Keratinocyte (primary cell): ENCODE measurements around the gene RAMACL. TPM values are rescaled to one million over a fixed set of nuclear protein-coding genes. Genes with fewer than 3 reads are reported as not detected.
"Not testable (repeated sequence)": the region's sequence is repeated elsewhere in the genome, so short reads cannot be mapped to it uniquely, and the experiment has no call there.

ENCODE experiments used
- DNase-seq: peaks from one replicate; pipeline ENCODE4 v3.0.0-alpha.2; 2011; ENCODE audit warnings: low read depth, missing footprints, low spot score
- FAIRE-seq: peaks from 2 replicates; lab custom pipeline; 2011; peaks lifted over from hg19 to GRCh38; lab: Jason Lieb, UNC
- H2AFZ ChIP-seq: 2 replicates; pipeline ENCODE4 v1.6.0; 2012; ENCODE audit warnings: low read length, control low read depth, inconsistent platforms; ENCODE audit not compliant: control insufficient read depth
- H3K27ac ChIP-seq: 2 replicates; pipeline ENCODE4 v1.5.1; 2011; ENCODE audit warnings: low read length; ENCODE audit not compliant: control insufficient read depth, insufficient read depth
- H3K27me3 ChIP-seq: 3 replicates; pipeline ENCODE4 v1.6.0; 2011; ENCODE audit warnings: low read length; ENCODE audit not compliant: control insufficient read depth, insufficient read depth; ENCODE audit errors: extremely low read depth
- H3K36me3 ChIP-seq, 2 experiments: 2 replicates in 1 of 2; 3 replicates in 1 of 2; pipeline ENCODE4 v1.5.1; 2011; ENCODE audit warnings: low read length in 2 of 2, mild to moderate bottlenecking in 1 of 2; ENCODE audit not compliant: control insufficient read depth in 2 of 2, insufficient read depth in 2 of 2; ENCODE audit errors: extremely low read depth in 1 of 2
- H3K4me1 ChIP-seq: 3 replicates; pipeline ENCODE4 v1.5.1; 2011; ENCODE audit warnings: low read length; ENCODE audit not compliant: control insufficient read depth, insufficient read depth; ENCODE audit errors: extremely low read depth
- H3K4me2 ChIP-seq: 3 replicates; pipeline ENCODE4 v1.6.0; 2011; ENCODE audit warnings: low read depth, low read length; ENCODE audit not compliant: control insufficient read depth, insufficient read depth; ENCODE audit errors: extremely low read depth
- H3K4me3 ChIP-seq, 3 experiments: fragments of 200-600 bp in 1 of 3; sonication (generic) in 1 of 3; 2 replicates in 2 of 3; 3 replicates in 1 of 3; pipeline ENCODE4 v1.5.1; 2011 to 2016; ENCODE audit warnings: low read length in 3 of 3, mild to moderate bottlenecking in 3 of 3, control low read depth in 2 of 3, inconsistent platforms in 1 of 3, low read depth in 1 of 3, mixed read lengths in 1 of 3, mixed run types in 1 of 3, moderate library complexity in 1 of 3; ENCODE audit not compliant: control insufficient read depth in 2 of 3, insufficient read depth in 2 of 3; ENCODE audit errors: extremely low read depth in 1 of 3
- H3K79me2 ChIP-seq: 2 replicates; pipeline ENCODE4 v1.6.0; 2012; ENCODE audit warnings: low read length; ENCODE audit not compliant: control insufficient read depth, insufficient read depth
- H3K9ac ChIP-seq: 3 replicates; pipeline ENCODE4 v1.6.0; 2011; ENCODE audit warnings: low read length; ENCODE audit not compliant: control insufficient read depth, insufficient read depth; ENCODE audit errors: extremely low read depth
- H3K9me1 ChIP-seq: 3 replicates; pipeline ENCODE4 v1.6.0; 2011; ENCODE audit warnings: low read length; ENCODE audit not compliant: control insufficient read depth, insufficient read depth; ENCODE audit errors: extremely low read depth
- H3K9me3 ChIP-seq: 2 replicates; pipeline ENCODE4 v1.5.1; 2012; ENCODE audit warnings: low read depth, low read length; ENCODE audit not compliant: control insufficient read depth
- H4K20me1 ChIP-seq: 3 replicates; pipeline ENCODE4 v1.6.0; 2011; ENCODE audit warnings: low read length; ENCODE audit not compliant: control insufficient read depth, insufficient read depth; ENCODE audit errors: extremely low read depth
- CTCF ChIP-seq, 3 experiments: IDR thresholded peaks in 1 of 3; conservative IDR thresholded peaks in 1 of 3; optimal IDR thresholded peaks in 1 of 3; 2 replicates in 2 of 3; 3 replicates in 1 of 3; pipeline versions ENCODE3 to v1.5.1; 2011; ENCODE audit warnings: low read length in 3 of 3, mild to moderate bottlenecking in 3 of 3, moderate library complexity in 2 of 3, control low read depth in 1 of 3, inconsistent platforms in 1 of 3; ENCODE audit not compliant: insufficient read depth in 2 of 3; ENCODE audit errors: extremely low read depth in 1 of 3
- EZH2 ChIP-seq: IDR thresholded peaks from one replicate; pipeline ENCODE4 v1.6.1; 2012; ENCODE audit warnings: inconsistent platforms, mild to moderate bottlenecking, low read length, moderate library complexity
- dilution Hi-C: fragments of 300-500 bp; cut with MboI; formaldehyde crosslinking; loops from one replicate; pipeline ENCODE4 v1.7.0; 2020; ENCODE audit warnings: low sequenced_read_pairs; ENCODE audit not compliant: extremely low pct_ligation_motif_present
- polyA minus RNA-seq, 3 experiments: library from RNA; depleted of rRNA, polyadenylated mRNA; stranded (reverse); fragments of >200 nt; gene quantifications; 1 replicate in 1 of 3; 2 replicates in 1 of 3; 3 replicates in 1 of 3; pipeline ENCODE4 v1.2.3, GENCODE V29; 2011
- polyA plus RNA-seq, 5 experiments: library from polyadenylated mRNA; depleted of rRNA in 3 of 5; stranded (reverse) in 3 of 5; stranded (forward) in 1 of 5; unstranded in 1 of 5; fragments of >200 nt; gene quantifications; 1 replicate in 1 of 5; 2 replicates in 3 of 5; 3 replicates in 1 of 5; pipeline versions ENCODE4 v1.2.1 to v1.2.3, GENCODE V29; 2011 to 2012; ENCODE audit warnings: missing spikeins in 2 of 5, low read depth in 1 of 5, low replicate concordance in 1 of 5

The RAMACL gene
- polyA plus RNA-seq: 4.0 to 7.7 TPM (median 5.3 TPM) in 3 replicates
- polyA plus RNA-seq (2011; ENCODE audit: low read depth): 4.1 TPM
- polyA plus RNA-seq (2011; cell fraction: cytosol; rRNA removed): 5.2 and 5.7 TPM in 2 replicates
- 4.1 and 5.0 TPM in 2 replicates for polyA plus RNA-seq (2011; cell fraction: nucleus; rRNA removed)
- 3.9 and 6.1 TPM in 2 replicates for polyA plus RNA-seq (2012; ENCODE audit: low replicate concordance)
- 2.7 to 3.8 TPM in 2 of 3 replicates, not detected in the other for polyA minus RNA-seq
- polyA minus RNA-seq (2011; cell fraction: cytosol; rRNA and poly(A)+ RNA removed): 2.9 TPM
- 0.42 and 3.4 TPM in 2 replicates for polyA minus RNA-seq (2011; cell fraction: nucleus; rRNA and poly(A)+ RNA removed)

DNA sequence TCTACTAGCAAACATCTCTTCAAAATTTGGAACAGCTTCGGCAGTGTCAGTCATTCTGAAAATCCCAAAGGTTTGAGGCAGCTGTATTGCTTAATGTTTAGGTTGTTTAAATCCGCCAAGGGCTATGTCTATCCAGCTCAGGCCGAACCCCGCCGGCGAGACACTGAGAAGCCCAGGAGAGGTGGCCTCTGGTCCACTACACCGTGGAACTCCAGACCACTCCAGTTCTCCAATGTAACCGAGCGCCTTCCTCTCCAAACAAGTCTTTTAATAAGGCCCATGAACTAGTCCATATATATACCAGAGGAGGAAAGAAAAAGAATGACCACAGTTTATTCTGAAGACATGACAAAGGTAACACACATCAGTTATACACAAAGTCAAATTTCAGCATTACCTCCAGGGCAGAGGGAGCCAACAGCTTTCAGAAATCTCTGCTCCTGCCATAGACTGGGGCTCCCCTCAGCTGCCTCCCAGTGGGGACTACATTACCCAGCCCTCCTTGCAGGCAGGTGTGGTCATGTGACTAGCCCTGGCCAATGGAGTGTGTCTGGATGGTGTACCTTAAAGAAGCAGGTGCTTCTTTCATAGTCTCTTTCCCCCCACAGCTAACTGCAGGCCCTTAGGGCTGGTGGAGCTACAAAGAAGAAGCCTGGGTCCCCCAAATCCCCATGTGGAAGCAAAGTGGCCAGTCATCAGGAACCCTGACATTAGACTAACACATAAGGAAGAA, at the start of gene RAMACL:
RAMACL (minus strand) TSS at position 255 of the 733 bp plus-strand sequence; CDS start at position 54, 201 bp downstream.
- no peak within 1 kb of the TSS for H3K27ac ChIP-seq
- no peaks in the 10 kb centered on the region for H3K4me1 ChIP-seq
- no peaks in the 10 kb centered on the region for H3K79me2 ChIP-seq
- H3K9me1 ChIP-seq: peaks cover 3% of the 10 kb centered on the region
- FAIRE-seq: no peak
- no peaks in the 10 kb centered on the region for H4K20me1 ChIP-seq
- no peak within 1 kb of the TSS for H3K4me2 ChIP-seq
- H3K9me3 ChIP-seq: no peaks in the 10 kb centered on the region
- H3K9ac ChIP-seq: no peak within 1 kb of the TSS
- TF ChIP-seq EZH2 (no peak), CTCF (optimal IDR thresholded peaks at IDR 0.05 in 1 of 3, IDR thresholded peaks at IDR 0.05 in 1 of 3, conservative IDR thresholded peaks at IDR 0.05 in 1 of 3; ENCODE audit: extremely low read depth in 1 of 3, insufficient read depth in 2 of 3, low read length in 3 of 3) (no peak)
- no peak for DNase-seq
- no peaks in the 10 kb centered on the region for H3K36me3 ChIP-seq
- H3K27me3 ChIP-seq: no peaks in the 10 kb centered on the region
- no peak within 1 kb of the TSS for H3K4me3 ChIP-seq
- no peak within 1 kb of the TSS for H2AFZ ChIP-seq
- dilution Hi-C loops: no loop called here

DNA sequence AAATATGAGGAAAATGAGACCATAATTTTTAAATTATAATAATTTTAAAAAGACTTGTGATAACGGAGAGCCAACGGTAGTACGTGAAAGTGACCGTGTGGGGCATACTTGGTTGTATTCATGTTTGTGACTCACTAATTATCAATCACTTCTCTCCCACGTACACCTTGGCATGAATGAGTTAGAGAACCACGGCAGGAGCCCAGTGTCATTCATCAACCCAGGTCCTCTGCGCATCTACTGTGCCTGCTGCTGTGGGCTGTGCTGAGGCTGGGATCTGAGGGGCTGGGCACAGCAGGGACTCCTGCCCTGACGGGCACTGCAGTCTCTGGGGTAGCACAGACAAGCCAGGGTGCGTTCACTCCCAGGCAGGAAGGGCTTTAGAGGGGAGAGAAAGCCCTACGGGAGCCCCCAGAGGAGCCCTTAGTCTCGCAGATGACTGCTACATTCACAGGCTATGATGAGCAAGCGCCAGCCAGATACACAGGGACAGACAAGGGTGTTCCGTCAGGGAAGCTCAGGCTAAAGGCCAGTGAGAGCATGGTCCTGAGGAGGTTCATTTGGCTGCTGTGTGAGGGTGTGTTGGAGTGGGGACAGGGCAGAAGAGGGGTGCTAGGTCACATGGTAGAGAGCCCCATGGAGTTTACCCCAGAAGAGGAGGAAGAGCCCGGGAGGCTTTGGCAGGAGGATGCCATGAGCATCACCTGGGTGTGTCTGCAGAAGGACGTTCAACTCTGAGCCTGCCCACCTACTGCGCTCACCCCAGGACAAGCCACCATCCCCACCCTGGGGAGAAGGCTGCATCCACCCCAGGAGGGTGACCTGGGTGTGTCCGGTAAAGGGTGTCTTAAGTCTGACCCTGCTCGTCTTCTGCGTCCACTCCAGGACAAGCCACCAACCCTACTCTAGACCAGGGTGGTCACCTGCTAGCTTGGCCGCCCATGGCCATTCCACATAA, 48.8 kb upstream of the RAMACL start:
- no peaks in the 10 kb centered on the region for H3K9me1 ChIP-seq
- FAIRE-seq: no peak
- no peak overlapping the region for H2AFZ ChIP-seq
- no peak for DNase-seq
- no peak overlapping the region for H3K9ac ChIP-seq
- peaks cover 7% of the 10 kb centered on the region for H3K4me1 ChIP-seq
- dilution Hi-C loops: no loop called here
- no peak overlapping the region for H3K4me3 ChIP-seq
- H3K27me3 ChIP-seq: peaks cover 3% of the 10 kb centered on the region
- H4K20me1 ChIP-seq: no peaks in the 10 kb centered on the region
- TF ChIP-seq EZH2 (no peak), CTCF (optimal IDR thresholded peaks at IDR 0.05 in 1 of 3, IDR thresholded peaks at IDR 0.05 in 1 of 3, conservative IDR thresholded peaks at IDR 0.05 in 1 of 3; ENCODE audit: extremely low read depth in 1 of 3, insufficient read depth in 2 of 3, low read length in 3 of 3) (no peak)
- no peak overlapping the region for H3K4me2 ChIP-seq
- no peaks in the 10 kb centered on the region for H3K79me2 ChIP-seq
- no peaks in the 10 kb centered on the region for H3K36me3 ChIP-seq
- H3K27ac ChIP-seq: no peak overlapping the region
- no peaks in the 10 kb centered on the region for H3K9me3 ChIP-seq

- H3K9me3 ChIP-seq, H3K27ac ChIP-seq, DNase-seq, H3K36me3 ChIP-seq, H3K4me1 ChIP-seq, dilution Hi-C loops, H3K27me3 ChIP-seq, H4K20me1 ChIP-seq, H3K9ac ChIP-seq, FAIRE-seq, H2AFZ ChIP-seq, H3K4me2 ChIP-seq, H3K4me3 ChIP-seq, H3K9me1 ChIP-seq, H3K79me2 ChIP-seq: not testable (repeated sequence)
Measured at GRCh38 chr6:166634581-166634980, 48.1 kb upstream of the RAMACL start.
